Measurements from ENCODE around the gene ADNP.

ADNP gene

DNA sequence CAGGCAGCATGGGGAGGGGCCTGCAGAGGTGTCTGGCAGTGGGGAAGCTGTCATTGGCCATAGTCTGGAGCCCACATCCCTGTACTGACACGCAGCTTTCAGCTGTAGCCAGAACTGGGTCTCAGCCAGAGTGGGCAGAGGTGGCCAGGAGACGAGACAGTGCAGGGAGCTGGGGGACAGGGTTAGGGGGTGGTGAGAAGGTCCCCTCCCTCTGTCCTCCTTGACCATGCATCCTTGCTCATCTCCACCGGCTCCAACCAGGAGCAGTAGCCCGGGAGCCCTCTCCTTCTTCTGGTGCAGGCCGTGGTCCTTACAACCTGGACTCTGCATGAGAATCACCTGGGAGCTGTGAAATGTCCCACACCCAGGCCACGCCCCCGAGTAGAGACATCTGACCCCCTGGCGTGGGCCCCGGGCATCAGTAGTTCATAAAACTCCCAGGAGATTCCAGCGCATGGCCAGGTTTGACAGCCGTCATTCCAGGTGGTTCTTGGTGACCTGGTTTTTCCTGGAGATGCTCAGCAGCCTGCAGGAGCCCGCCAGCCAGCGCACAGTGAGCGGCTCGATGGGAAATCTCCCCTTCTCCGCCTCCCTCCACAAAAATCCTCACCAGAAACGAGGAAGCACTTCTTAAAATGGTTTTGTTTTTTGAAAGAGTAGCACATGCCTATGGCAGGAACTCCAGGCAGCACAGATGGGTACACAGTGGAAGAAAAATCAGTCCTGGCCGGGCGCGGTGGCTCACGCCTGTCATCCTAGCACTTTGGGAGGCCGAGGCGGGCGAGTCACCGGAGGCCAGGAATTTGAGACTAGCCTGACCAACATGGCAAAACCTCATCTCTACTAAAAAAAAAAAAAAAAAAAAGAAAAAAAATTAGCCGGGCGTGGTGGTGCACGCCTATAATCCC lies 56.2 kb downstream of the ADNP start:
- TF ChIP-seq Cebpa-rat (IDR thresholded peaks at IDR 0.05) = no peak
- no peak overlapping the region for H3K4me3 ChIP-seq

DNA sequence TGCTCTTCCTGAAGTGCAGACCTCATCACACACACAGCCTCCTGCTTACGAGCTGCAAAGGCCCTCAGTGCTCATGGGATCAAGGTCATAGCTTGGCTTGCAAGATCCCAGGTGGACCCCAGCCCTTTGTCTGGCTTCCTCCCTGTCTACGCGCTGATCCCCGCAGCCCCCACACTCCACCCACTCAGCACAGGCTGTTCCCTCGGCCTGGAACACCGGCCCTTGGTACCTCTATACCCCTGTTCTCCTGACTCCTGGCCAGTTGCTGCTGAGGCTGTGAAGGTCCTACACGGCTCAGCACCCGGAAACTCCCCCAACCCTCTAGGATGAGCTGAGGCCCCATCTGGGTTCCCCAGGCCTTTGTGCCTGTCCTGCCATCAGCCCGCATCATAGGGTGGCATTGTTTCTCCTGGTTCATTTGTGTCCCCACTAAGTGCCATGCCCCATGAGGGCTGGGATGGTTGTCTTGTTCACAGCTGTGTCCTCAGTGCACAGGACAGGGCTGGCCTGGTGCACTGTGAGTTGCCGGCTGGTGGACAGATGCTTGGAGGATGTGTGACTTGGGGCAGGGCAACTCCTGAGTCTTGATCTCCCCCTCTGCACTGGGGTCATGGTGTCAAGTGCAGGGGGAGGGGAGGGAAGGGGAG lies 57.0 kb downstream of the ADNP start:
- peaks cover 10 to 56% (median 45%) of the 10 kb centered on the region in 11 experiments; a peak in 18 of 22 replicates for H3K36me3 ChIP-seq
- H4K20me1 ChIP-seq = peaks cover 0 to 14% (median 0%) of the 10 kb centered on the region in 11 experiments; a peak in 1 of 22 replicates
- H3K4me2 ChIP-seq = peak overlapping the region in 5 of 11 experiments; percentile 77 to 92 (median 90); a peak in 5 of 22 replicates

More for the DNA sequence above, 56.2 kb downstream of the ADNP start:
- Histone ChIP-seq H3K27me3 (no peaks in the 10 kb centered on the region), H3K9ac (0 out of 22 replicates have a peak overlapping the region, but pooled peaks of 1 of the 11 experiments have one; percentile 68), H3K36me3 (peaks cover 10 to 61% (median 51%) of the 10 kb centered on the region in 11 experiments; a peak in 18 of 22 replicates), H3K4me1 (peaks cover 3 to 51% (median 42%) of the 10 kb centered on the region in 10 experiments; a peak in 18 of 20 replicates), H3K4me2 (peak overlapping the region in 1 of 11 experiments; percentile 87; a peak in 1 of 22 replicates), H3K9me3 (replicated peaks in 1 of 11) (no peaks in the 10 kb centered on the region), H4K20me1 (peaks cover 0 to 14% (median 0%) of the 10 kb centered on the region in 11 experiments; a peak in 2 of 22 replicates), H3K27ac (peak overlapping the region in 4 of 11 experiments; percentile 3 to 87 (median 86); a peak in 4 of 22 replicates)

DNA sequence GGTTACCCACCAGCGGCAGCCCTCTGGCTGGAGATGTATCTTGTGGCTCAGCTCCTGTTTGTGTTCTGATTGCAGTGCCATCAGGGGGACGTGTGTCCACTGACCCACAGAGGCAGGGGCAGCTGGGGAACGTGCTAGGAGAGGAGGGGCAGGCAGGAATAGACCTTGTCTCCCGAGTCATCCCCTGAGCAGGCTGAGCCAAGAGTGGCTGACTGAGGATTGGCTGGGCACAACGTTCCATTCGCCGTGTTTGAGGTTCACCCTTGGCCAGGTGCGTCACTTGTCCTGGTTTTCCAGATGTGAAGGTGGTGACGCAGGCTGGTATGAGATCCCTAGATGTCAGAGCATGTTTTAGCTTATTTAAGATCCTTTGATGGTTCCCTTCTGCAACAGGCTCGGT lies 57.7 kb downstream of the ADNP start:
- Histone ChIP-seq H3K36me3 (peaks cover 9 to 56% (median 43%) of the 10 kb centered on the region in 11 experiments; a peak in 18 of 22 replicates), H3K27ac (peak overlapping the region in 8 of 11 experiments; percentile 52 to 90 (median 80); a peak in 16 of 22 replicates), H3K4me3 (no peak overlapping the region), H3K9me3 (replicated peaks in 1 of 11) (no peaks in the 10 kb centered on the region), H3K4me1 (peaks cover 3 to 65% (median 54%) of the 10 kb centered on the region in 10 experiments; a peak in 18 of 20 replicates), H3K9ac (peak overlapping the region in 5 of 11 experiments; percentile 6 to 76 (median 69); a peak in 7 of 22 replicates), H3K4me2 (peak overlapping the region in 7 of 11 experiments; percentile 69 to 92 (median 87); a peak in 13 of 22 replicates), H4K20me1 (peaks cover 0 to 14% (median 0%) of the 10 kb centered on the region in 11 experiments; a peak in 1 of 22 replicates), H3K27me3 (no peaks in the 10 kb centered on the region)
- no peak for TF ChIP-seq Cebpa-rat (IDR thresholded peaks at IDR 0.05)

More for the DNA sequence above, 57.0 kb downstream of the ADNP start:
- Histone ChIP-seq H3K27ac (peak overlapping the region in 6 of 11 experiments; percentile 71 to 90 (median 86); a peak in 10 of 22 replicates), H3K4me1 (peaks cover 3 to 58% (median 48%) of the 10 kb centered on the region in 10 experiments; a peak in 18 of 20 replicates), H3K27me3 (no peaks in the 10 kb centered on the region), H3K9me3 (replicated peaks in 1 of 11) (no peaks in the 10 kb centered on the region), H3K4me3 (no peak overlapping the region), H3K9ac (peak overlapping the region in 2 of 11 experiments; percentile 68 to 76; a peak in 2 of 22 replicates)
- TF ChIP-seq Cebpa-rat (IDR thresholded peaks at IDR 0.05) = no peak

DNA sequence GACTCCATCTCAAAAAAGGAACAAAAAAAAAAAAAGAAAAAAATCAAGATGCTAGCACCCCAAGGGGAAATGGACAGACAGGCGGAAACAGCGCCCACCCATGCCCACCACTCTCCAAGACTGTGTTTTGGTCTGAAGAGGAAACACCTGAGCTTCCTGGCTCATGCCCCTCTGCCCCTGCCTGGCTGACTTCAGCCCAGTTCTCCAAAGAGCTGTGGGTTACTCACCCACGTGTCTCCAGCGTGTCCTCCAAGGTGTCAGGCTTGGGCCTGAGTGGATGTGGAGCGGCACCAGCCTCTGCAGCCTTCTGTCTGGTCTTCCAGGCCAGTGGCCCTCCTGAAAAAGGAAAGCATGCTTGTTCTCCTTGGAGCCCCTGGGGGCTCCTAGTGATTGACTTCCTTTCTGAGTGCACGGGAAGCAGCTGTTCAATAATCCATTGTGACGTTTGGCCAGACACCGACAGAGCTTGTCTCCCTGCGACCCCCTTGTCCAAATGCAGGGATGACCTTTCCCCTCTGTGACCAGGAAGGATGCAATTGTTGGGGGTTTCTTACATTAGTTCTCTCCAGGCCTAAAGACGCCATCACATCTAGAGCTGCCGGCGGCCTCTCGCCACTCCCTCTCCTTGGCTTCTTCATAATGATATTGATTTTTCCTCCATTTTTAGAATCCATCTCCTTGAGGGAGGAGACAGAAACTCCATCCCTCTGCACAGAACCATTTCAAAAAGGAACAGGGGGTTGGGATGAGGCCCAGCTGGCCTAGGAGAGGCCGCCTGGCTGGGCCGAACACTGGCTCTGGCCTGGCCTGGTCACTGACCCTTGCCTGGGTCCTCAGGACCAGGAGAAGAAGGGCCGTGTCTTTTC lies 58.4 kb downstream of the ADNP start:
- Histone ChIP-seq H3K36me3 (peaks cover 9 to 56% (median 43%) of the 10 kb centered on the region in 11 experiments; a peak in 18 of 22 replicates), H3K9ac (peak overlapping the region in 7 of 11 experiments; percentile 44 to 76 (median 68); a peak in 12 of 22 replicates)
- TF ChIP-seq Cebpa-rat (IDR thresholded peaks at IDR 0.05) = no peak

DNA sequence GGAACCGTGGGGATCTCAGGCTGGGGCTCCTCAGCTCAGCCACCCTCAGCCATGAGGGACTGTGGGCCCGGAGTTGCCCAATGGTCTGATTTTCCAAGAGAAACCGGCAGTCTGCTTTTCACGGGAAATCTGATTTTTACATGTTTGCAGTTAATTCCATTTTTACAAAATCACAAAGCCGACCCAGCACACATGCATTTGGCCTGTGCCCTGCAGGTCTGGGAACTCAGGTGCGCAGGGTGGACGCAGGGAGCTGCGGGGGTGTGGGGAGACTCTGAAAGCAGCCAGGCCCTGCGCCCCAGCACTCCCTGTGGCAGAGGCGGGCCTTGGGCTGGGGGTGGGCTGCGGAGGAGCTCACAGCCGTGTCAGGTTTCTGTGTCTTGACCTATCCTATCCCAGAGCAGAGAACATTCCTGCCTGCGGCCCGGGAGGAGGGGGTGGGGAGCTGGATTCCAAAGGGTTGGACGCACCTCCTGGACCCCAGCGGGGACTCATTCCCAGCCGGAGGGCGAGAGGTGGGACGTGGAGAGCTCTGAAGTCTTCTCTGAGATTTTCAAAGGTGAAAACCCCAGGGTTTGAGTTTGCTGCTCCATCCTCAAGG lies 60.6 kb downstream of the ADNP start:
- Histone ChIP-seq H3K27ac (peak overlapping the region in 8 of 11 experiments; percentile 52 to 90 (median 80); a peak in 16 of 22 replicates), H3K9me3 (replicated peaks in 1 of 11) (no peaks in the 10 kb centered on the region), H3K4me2 (peak overlapping the region in 8 of 11 experiments; percentile 61 to 92 (median 85); a peak in 17 of 22 replicates), H3K4me3 (no peak overlapping the region), H4K20me1 (peaks cover 0 to 8% (median 0%) of the 10 kb centered on the region in 11 experiments; a peak in 2 of 22 replicates), H3K9ac (peak overlapping the region in 7 of 11 experiments; percentile 10 to 76 (median 68); a peak in 13 of 22 replicates), H3K27me3 (no peaks in the 10 kb centered on the region), H3K4me1 (peaks cover 3 to 69% (median 56%) of the 10 kb centered on the region in 10 experiments; a peak in 18 of 20 replicates), H3K36me3 (peaks cover 0 to 51% (median 42%) of the 10 kb centered on the region in 11 experiments; a peak in 14 of 22 replicates)
- no peak for TF ChIP-seq Cebpa-rat (IDR thresholded peaks at IDR 0.05)

More for the DNA sequence above, 58.4 kb downstream of the ADNP start:
- Histone ChIP-seq H4K20me1 (peaks cover 0 to 14% (median 0%) of the 10 kb centered on the region in 11 experiments; a peak in 1 of 22 replicates), H3K27ac (peak overlapping the region in 8 of 11 experiments; percentile 52 to 90 (median 80); a peak in 16 of 22 replicates), H3K9me3 (replicated peaks in 1 of 11) (no peaks in the 10 kb centered on the region), H3K4me1 (peaks cover 3 to 69% (median 56%) of the 10 kb centered on the region in 10 experiments; a peak in 18 of 20 replicates), H3K4me3 (no peak overlapping the region), H3K27me3 (no peaks in the 10 kb centered on the region), H3K4me2 (peak overlapping the region; percentile 11 to 92 (median 77); a peak in 20 of 22 replicates)

DNA sequence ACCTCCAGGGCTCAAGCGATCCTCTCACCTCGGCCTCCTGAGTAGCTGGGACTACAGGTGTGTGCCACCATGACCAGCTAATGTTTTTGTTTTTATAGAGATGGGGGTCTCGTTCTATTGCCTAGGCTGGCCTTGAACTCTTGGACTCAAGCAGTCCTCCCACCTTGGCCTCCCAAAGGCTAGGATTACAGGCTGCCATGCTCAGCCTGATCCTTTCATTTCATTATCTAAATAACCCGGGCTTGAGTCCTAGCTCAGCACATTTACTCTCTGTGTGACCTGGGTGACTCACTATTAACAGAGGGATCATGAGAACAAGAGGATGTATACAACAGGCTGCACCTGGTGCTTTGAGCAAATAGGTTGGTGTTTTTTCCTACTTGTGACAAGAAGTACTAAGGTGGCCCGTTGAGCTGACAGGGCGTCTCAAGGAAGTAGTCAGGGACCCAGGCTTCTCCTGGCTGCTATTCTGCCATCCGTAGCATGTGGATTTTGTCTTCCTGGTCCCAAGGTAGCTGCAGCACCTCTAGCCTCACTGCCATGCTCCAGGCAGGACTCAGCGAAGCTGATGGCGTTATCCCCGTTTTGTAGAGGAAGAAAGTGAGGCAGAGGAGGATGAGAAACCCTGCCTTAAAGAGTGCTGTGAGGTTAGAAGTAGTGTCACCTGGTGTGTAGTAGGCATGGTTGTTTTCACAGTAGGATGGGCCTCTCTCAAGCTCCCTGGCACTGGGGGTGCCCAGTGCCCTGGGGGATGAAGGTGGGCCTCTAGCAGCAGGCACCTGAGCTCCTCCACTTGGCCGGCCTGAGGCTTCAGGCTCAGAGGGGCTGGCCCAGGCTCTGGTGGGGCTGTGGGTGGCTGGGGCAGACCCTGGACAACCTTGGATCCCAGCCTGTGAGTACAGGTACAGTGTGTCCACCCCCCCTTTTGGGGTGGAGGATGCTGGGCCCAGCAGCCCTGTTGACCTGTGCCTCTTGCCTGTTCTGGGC lies 62.4 kb downstream of the ADNP start:
- Histone ChIP-seq H3K27ac (peak overlapping the region in 6 of 11 experiments; percentile 6 to 86 (median 41); a peak in 7 of 22 replicates), H3K4me1 (peaks cover 3 to 59% (median 51%) of the 10 kb centered on the region in 10 experiments; a peak in 18 of 20 replicates), H3K9ac (peak overlapping the region in 1 of 11 experiments; percentile 16; a peak in 1 of 22 replicates), H3K36me3 (peaks cover 0 to 56% (median 48%) of the 10 kb centered on the region in 11 experiments; a peak in 15 of 22 replicates), H4K20me1 (peaks cover 0 to 7% (median 0%) of the 10 kb centered on the region in 11 experiments; a peak in 1 of 22 replicates), H3K4me2 (peak overlapping the region in 4 of 11 experiments; percentile 6 to 92 (median 56); a peak in 3 of 22 replicates), H3K9me3 (replicated peaks in 1 of 11) (no peaks in the 10 kb centered on the region), H3K4me3 (no peak overlapping the region), H3K27me3 (no peaks in the 10 kb centered on the region)
- TF ChIP-seq Cebpa-rat (IDR thresholded peaks at IDR 0.05) = no peak

Measured in BLaER1 treated with 17β-estradiol and CSF1 and Interleukin-3, amounts not matched to agents 10 nM and 100 nM (cell line).